HCT116 (cell line): ENCODE measurements around the gene MIS18A. TPM values are rescaled to one million over a fixed set of nuclear protein-coding genes. Genes with fewer than 3 reads are reported as not detected.

Experiments
- ATAC-seq: fragments of 200-7000 bp; cut with Tn5 transposase; 2 replicates; pipeline ENCODE4 v1.9.1; 2020; ENCODE audit warnings: mild to moderate bottlenecking, moderate library complexity
- BruUV-seq: library from RNA; stranded (reverse); fragments of 400-500 nt; replicated peaks from 2 replicates; lab custom pipeline; 2021; lab: Mats Ljungman, UMichigan
- CTCF ChIA-PET: fragments of 300-600 bp; sonication (Branson Sonifier 250); formaldehyde crosslinking; loops from one replicate; lab custom pipeline; 2021; ENCODE audit warnings: antibody characterized with exemption; lab: Charles Lee
- POLR2A ChIA-PET: fragments of 300-600, 350-600 bp; sonication (Branson Sonifier 250); formaldehyde crosslinking; loops from one replicate; lab custom pipeline; 2021; ENCODE audit warnings: antibody characterized with exemption; lab: Charles Lee
- RAD21 ChIA-PET, 2 experiments: fragments of 300-600 bp; sonication (Branson Sonifier 250); formaldehyde crosslinking; loops; one replicate each; lab custom pipeline; 2023; ENCODE audit warnings: low total read pairs in 2 of 2; ENCODE audit not compliant: uncharacterized antibody in 2 of 2, unreplicated experiment in 2 of 2, low non-redundant PET in 1 of 2; lab: Charles Lee
- DNase-seq: peaks from one replicate; pipeline ENCODE4 v3.0.0-alpha.2; 2010; ENCODE audit warnings: low read depth, low spot score
- H2AFZ ChIP-seq: fragments of 200-600 bp; shearing (Covaris generic), sonication (generic); 2 replicates; pipeline ENCODE4 v1.6.1; 2017; ENCODE audit warnings: low read depth, mixed run types, mixed read lengths, antibody characterized with exemption, low read length; ENCODE audit not compliant: poor library complexity, severe bottlenecking
- H3K27ac ChIP-seq: 2 replicates; pipeline ENCODE4 v1.5.1; 2012; ENCODE audit warnings: low read depth, low read length
- H3K27me3 ChIP-seq: fragments of 200-600 bp; sonication (generic); 2 replicates; pipeline ENCODE4 v1.6.1; 2016; ENCODE audit warnings: mixed run types, low read length, mixed read lengths; ENCODE audit not compliant: insufficient read depth
- H3K36me3 ChIP-seq, 2 experiments: fragments of 200-500 bp in 1 of 2; fragments of 200-600 bp in 1 of 2; sonication (Bioruptor generic) in 1 of 2; sonication (generic) in 1 of 2; 2 replicates each; pipeline versions ENCODE4 v1.5.1 to v1.6.1; 2014 to 2016; ENCODE audit warnings: low read length in 2 of 2, inconsistent platforms in 1 of 2, mixed read lengths in 1 of 2, mixed run types in 1 of 2; ENCODE audit not compliant: insufficient read depth in 2 of 2, control insufficient read depth in 1 of 2
- H3K4me1 ChIP-seq, 2 experiments: fragments of 200-600 bp in 1 of 2; sonication (generic) in 1 of 2; 2 replicates each; pipeline versions ENCODE4 v1.5.1 to v1.6.1; 2012 to 2017; ENCODE audit warnings: low read length in 2 of 2, inconsistent platforms in 1 of 2, mild to moderate bottlenecking in 1 of 2, mixed read lengths in 1 of 2, mixed run types in 1 of 2, moderate library complexity in 1 of 2; ENCODE audit not compliant: insufficient read depth in 2 of 2, control insufficient read depth in 1 of 2
- H3K4me2 ChIP-seq: fragments of 200-600 bp; sonication (generic); 2 replicates; pipeline ENCODE4 v1.6.1; 2017; ENCODE audit warnings: mixed run types, low read length, mixed read lengths
- H3K4me3 ChIP-seq, 2 experiments: fragments of 200-600 bp in 1 of 2; sonication (generic) in 1 of 2; replicated peaks in 1 of 2; 2 replicates each; pipeline ENCODE4 v1.5.1; 2011 to 2016; ENCODE audit warnings: low read length in 2 of 2, control low read depth in 1 of 2, low read depth in 1 of 2, mild to moderate bottlenecking in 1 of 2, mixed read lengths in 1 of 2, mixed run types in 1 of 2
- H3K79me2 ChIP-seq: fragments of 200-600 bp; sonication (generic); 2 replicates; pipeline ENCODE4 v1.6.1; 2017; ENCODE audit warnings: mild to moderate bottlenecking, mixed run types, low read length, moderate library complexity, mixed read lengths; ENCODE audit not compliant: insufficient read depth
- H3K9ac ChIP-seq: fragments of 200-600 bp; sonication (generic); 2 replicates; pipeline ENCODE4 v1.6.1; 2016; ENCODE audit warnings: low read length, mixed read lengths
- H3K9me2 ChIP-seq: fragments of 200-600 bp; sonication (generic), shearing (Covaris generic); 2 replicates; pipeline ENCODE4 v1.6.1; 2017; ENCODE audit warnings: mixed run types, mild to moderate bottlenecking, moderate library complexity; ENCODE audit not compliant: insufficient read depth
- H3K9me3 ChIP-seq, 2 experiments: fragments of 200-500 bp in 1 of 2; fragments of 200-600 bp in 1 of 2; sonication (Bioruptor generic) in 1 of 2; sonication (generic) in 1 of 2; 2 replicates each; pipeline ENCODE4 v1.6.1; 2014 to 2017; ENCODE audit warnings: low read length in 2 of 2, mixed read lengths in 2 of 2, inconsistent platforms in 1 of 2, low read depth in 1 of 2, mild to moderate bottlenecking in 1 of 2, mixed run types in 1 of 2, moderate library complexity in 1 of 2; ENCODE audit not compliant: control insufficient read depth in 1 of 2, insufficient read depth in 1 of 2
- H4K20me1 ChIP-seq: fragments of 200-600 bp; sonication (generic), shearing (Covaris generic); 2 replicates; pipeline ENCODE4 v1.6.1; 2017; ENCODE audit warnings: mixed run types, mild to moderate bottlenecking, moderate library complexity; ENCODE audit not compliant: insufficient read depth
- ATF3 ChIP-seq: IDR thresholded peaks from 2 replicates; pipeline ENCODE4 v1.6.1; 2012
- CBX3 ChIP-seq: IDR thresholded peaks from 2 replicates; pipeline ENCODE4 v1.6.1; 2012; ENCODE audit warnings: low read depth
- EZH2phosphoT487 ChIP-seq: fragments of 200-600 bp; IDR thresholded peaks from 2 replicates; pipeline ENCODE4 v1.6.1; 2018; ENCODE audit warnings: antibody characterized with exemption, borderline replicate concordance
- POLR2AphosphoS5 ChIP-seq: IDR thresholded peaks from 2 replicates; pipeline ENCODE4 v1.6.1; 2011; ENCODE audit warnings: mild to moderate bottlenecking, low read depth, low read length, moderate library complexity
- SIN3A ChIP-seq: IDR thresholded peaks from 2 replicates; pipeline ENCODE4 v1.6.1; 2012; ENCODE audit warnings: low read depth
- SP1 ChIP-seq: IDR thresholded peaks from 2 replicates; pipeline ENCODE4 v1.6.1; 2012; ENCODE audit warnings: low read depth
- SRF ChIP-seq: IDR thresholded peaks from 2 replicates; pipeline ENCODE4 v1.6.1; 2012; ENCODE audit warnings: low read depth
- TCF7L2 ChIP-seq: IDR thresholded peaks from 2 replicates; pipeline ENCODE4 v1.7.0; 2011; ENCODE audit warnings: borderline replicate concordance, inconsistent platforms; ENCODE audit not compliant: insufficient read depth, insufficient read length; ENCODE audit errors: extremely low read depth
- ZNF274 ChIP-seq: fragments of 200-500 bp; sonication (Bioruptor generic); IDR thresholded peaks from 2 replicates; pipeline ENCODE4 v1.6.1; 2014; ENCODE audit warnings: mild to moderate bottlenecking, low read depth, low read length, inconsistent platforms
- intact Hi-C: fragments of 100-400 bp; cut with micrococcal nuclease; formaldehyde crosslinking; loops from 2 replicates; pipeline ENCODE4 v1.10.0; 2022
- total RNA-seq: library from RNA; stranded (reverse); gene quantifications from one replicate; pipeline ENCODE4 v1.2.1, GENCODE V29; 2021; ENCODE audit not compliant: unreplicated experiment
- TF ChIP-seq, protein P1 (sequence below): IDR thresholded peaks from 2 replicates; pipeline ENCODE4 v1.6.1; 2011; ENCODE audit warnings: mild to moderate bottlenecking, low read length, moderate library complexity; ENCODE audit not compliant: insufficient replicate concordance; ENCODE audit errors: extremely low read depth

The MIS18A gene
- total RNA-seq, 1 experiment from 2014 or later = 30.0 TPM

DNA sequence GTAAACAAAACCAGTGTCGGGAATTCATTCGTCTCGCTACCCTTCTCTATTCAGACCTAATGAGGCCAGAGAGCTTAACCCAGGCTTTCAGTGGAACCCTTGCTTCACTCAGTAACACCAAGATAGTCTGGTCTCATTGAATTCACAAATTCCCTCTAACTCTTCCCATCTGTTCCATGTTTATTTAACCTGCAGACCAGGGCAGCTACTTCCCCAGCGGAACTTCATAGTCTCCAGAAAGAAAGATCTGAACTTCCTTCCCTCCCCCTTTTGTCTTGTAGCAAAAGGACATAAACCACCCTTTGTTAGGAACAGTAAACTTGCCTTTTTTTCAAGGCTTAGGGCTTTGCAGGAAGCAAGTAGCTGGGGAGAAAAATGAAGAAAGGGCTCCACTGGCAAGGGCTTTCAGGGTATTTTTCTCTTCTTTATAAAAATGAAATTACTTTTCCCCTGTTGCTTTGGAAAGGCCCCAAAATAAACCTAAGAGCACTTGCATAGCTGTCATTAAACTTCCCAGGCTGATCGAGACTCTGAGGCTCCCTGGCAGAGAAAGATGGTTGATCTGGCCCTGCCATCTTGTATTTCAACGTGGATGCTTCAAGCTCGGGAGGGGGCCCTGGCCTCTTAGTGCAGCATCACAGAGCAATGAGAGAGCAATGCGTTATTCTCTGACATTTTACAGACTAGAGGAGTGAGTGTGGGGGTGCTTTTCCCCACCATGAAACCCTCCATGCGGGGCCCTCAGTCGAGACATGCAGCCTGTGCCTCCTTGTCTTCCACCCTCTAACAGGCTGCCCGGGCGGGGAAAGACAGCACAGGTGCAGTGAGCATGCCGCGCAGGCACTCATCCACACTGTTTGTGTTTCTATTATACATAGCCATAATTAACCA, 30.0 kb downstream of the MIS18A start:
- intact Hi-C loops = no loop called here
- no peak overlapping the region for H3K4me2 ChIP-seq
- H2AFZ ChIP-seq = no peak overlapping the region
- no peaks in the 10 kb centered on the region for H4K20me1 ChIP-seq
- H3K27me3 ChIP-seq = peaks cover 90% of the 10 kb centered on the region
- ATAC-seq = no peak
- CTCF ChIA-PET = interaction anchor here (1.8 kb wide), 1 partner anchor 9 kb away, joined by 4 read pairs; no protein-coding TSS in a partner anchor
- no peak overlapping the region for H3K4me3 ChIP-seq
- no peaks in the 10 kb centered on the region for H3K36me3 ChIP-seq
- RAD21 ChIA-PET = no interaction called here
- H3K79me2 ChIP-seq = no peaks in the 10 kb centered on the region
- no peaks in the 10 kb centered on the region for H3K9me2 ChIP-seq
- peaks cover 0 to 6% of the 10 kb centered on the region in 2 experiments; a peak in 1 of 4 replicates for H3K9me3 ChIP-seq
- no peak overlapping the region for H3K27ac ChIP-seq
- BruUV-seq = no TSS peak
- no peak for DNase-seq
- no peak for TF ChIP-seq SRF
- TF ChIP-seq ATF3 = no peak
- TF ChIP-seq EZH2phosphoT487 = no peak
- TF ChIP-seq ZNF274 = no peak
- no peak for TF ChIP-seq CBX3
- TF ChIP-seq POLR2AphosphoS5 = no peak
- TF ChIP-seq SIN3A = no peak
- no peak for TF ChIP-seq TCF7L2
- TF ChIP-seq, protein P1, sequence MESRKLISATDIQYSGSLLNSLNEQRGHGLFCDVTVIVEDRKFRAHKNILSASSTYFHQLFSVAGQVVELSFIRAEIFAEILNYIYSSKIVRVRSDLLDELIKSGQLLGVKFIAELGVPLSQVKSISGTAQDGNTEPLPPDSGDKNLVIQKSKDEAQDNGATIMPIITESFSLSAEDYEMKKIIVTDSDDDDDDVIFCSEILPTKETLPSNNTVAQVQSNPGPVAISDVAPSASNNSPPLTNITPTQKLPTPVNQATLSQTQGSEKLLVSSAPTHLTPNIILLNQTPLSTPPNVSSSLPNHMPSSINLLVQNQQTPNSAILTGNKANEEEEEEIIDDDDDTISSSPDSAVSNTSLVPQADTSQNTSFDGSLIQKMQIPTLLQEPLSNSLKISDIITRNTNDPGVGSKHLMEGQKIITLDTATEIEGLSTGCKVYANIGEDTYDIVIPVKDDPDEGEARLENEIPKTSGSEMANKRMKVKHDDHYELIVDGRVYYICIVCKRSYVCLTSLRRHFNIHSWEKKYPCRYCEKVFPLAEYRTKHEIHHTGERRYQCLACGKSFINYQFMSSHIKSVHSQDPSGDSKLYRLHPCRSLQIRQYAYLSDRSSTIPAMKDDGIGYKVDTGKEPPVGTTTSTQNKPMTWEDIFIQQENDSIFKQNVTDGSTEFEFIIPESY = no peak
- no peak for TF ChIP-seq SP1
- TF ChIP-seq, all 23 proteins: peak for 0
- Histone ChIP-seq H3K4me1 (no peaks in the 10 kb centered on the region), H3K9ac (no peak overlapping the region)
- POLR2A ChIA-PET = no interaction called here
